Neuronal stem cell (in vitro differentiated cells): Measurements from ENCODE around the gene DUSP22.

Source experiments
- DNase-seq: peaks from one replicate; pipeline ENCODE4 v3.0.0-alpha.2; 2013; ENCODE audit warnings: low spot score
- H2AFZ ChIP-seq: one replicate; pipeline ENCODE4 v1.6.1; 2013; ENCODE audit warnings: mild to moderate bottlenecking, low read length, inconsistent platforms
- H2AK5ac ChIP-seq: 2 replicates; pipeline ENCODE4 v1.6.1; 2013; ENCODE audit warnings: low read depth, mild to moderate bottlenecking, inconsistent platforms, low read length, moderate library complexity, mixed read lengths
- H2BK120ac ChIP-seq: 2 replicates; pipeline ENCODE4 v1.6.1; 2013; ENCODE audit warnings: low read depth, mild to moderate bottlenecking, inconsistent platforms, low read length, moderate library complexity, mixed read lengths
- H2BK12ac ChIP-seq: one replicate; pipeline ENCODE4 v1.6.1; 2013; ENCODE audit warnings: low read length, inconsistent platforms
- H2BK15ac ChIP-seq: 2 replicates; pipeline ENCODE4 v1.6.1; 2013; ENCODE audit warnings: mild to moderate bottlenecking, low read length, inconsistent platforms, mixed read lengths
- H2BK5ac ChIP-seq: one replicate; pipeline ENCODE4 v1.6.1; 2013; ENCODE audit warnings: inconsistent platforms, mild to moderate bottlenecking, low read length, moderate library complexity
- H3K14ac ChIP-seq: one replicate; pipeline ENCODE4 v1.6.1; 2013; ENCODE audit warnings: low read length, inconsistent platforms
- H3K18ac ChIP-seq: 2 replicates; pipeline ENCODE4 v1.6.1; 2013; ENCODE audit warnings: low read length, inconsistent platforms
- H3K23ac ChIP-seq: 2 replicates; pipeline ENCODE4 v1.6.1; 2013; ENCODE audit warnings: low read depth, mild to moderate bottlenecking, mixed read lengths, low read length, inconsistent platforms; ENCODE audit not compliant: poor library complexity
- H3K27ac ChIP-seq: replicated peaks from 3 replicates; pipeline ENCODE4 v1.5.1; 2013; ENCODE audit warnings: low read length, inconsistent platforms
- H3K27me3 ChIP-seq, 3 experiments: 2 replicates each; pipeline ENCODE4 v1.6.1; 2013; ENCODE audit warnings: low read length in 3 of 3, mild to moderate bottlenecking in 2 of 3, inconsistent platforms in 1 of 3, low read depth in 1 of 3, mixed read lengths in 1 of 3, moderate library complexity in 1 of 3; ENCODE audit not compliant: control insufficient read depth in 3 of 3, insufficient read depth in 3 of 3
- H3K36me3 ChIP-seq, 2 donors: replicated peaks in 1 of 2; 2 replicates each; pipeline ENCODE4 v1.6.1; 2013; ENCODE audit warnings: low read length in 2 of 2; ENCODE audit not compliant: control insufficient read depth in 2 of 2, insufficient read depth in 2 of 2
- H3K4ac ChIP-seq: 2 replicates; pipeline ENCODE4 v1.6.1; 2013; ENCODE audit warnings: inconsistent platforms, mild to moderate bottlenecking, low read length, moderate library complexity
- H3K4me1 ChIP-seq, 2 donors: 1 replicate in 1 of 2; 2 replicates in 1 of 2; pipeline ENCODE4 v1.6.1; 2013; ENCODE audit warnings: low read length in 2 of 2, low read depth in 1 of 2; ENCODE audit not compliant: control insufficient read depth in 2 of 2, insufficient read depth in 1 of 2
- H3K4me2 ChIP-seq: one replicate; pipeline ENCODE4 v1.6.1; 2013; ENCODE audit warnings: mild to moderate bottlenecking, low read length, inconsistent platforms; ENCODE audit not compliant: insufficient read depth, poor library complexity, severe bottlenecking
- H3K4me3 ChIP-seq, 2 donors: 2 replicates each; pipeline ENCODE4 v1.5.1; 2013; ENCODE audit warnings: low read length in 2 of 2, mild to moderate bottlenecking in 2 of 2, inconsistent platforms in 1 of 2, moderate library complexity in 1 of 2
- H3K79me1 ChIP-seq: one replicate; pipeline ENCODE4 v1.6.1; 2013; ENCODE audit warnings: low read depth, mild to moderate bottlenecking, inconsistent platforms, low read length, moderate library complexity
- H3K9ac ChIP-seq: one replicate; pipeline ENCODE4 v1.6.1; 2013; ENCODE audit warnings: mild to moderate bottlenecking, low read depth, low read length, inconsistent platforms; ENCODE audit not compliant: poor library complexity
- H3K9me3 ChIP-seq, 2 donors: replicated peaks in 1 of 2; 2 replicates each; pipeline versions ENCODE3 to v1.6.1; 2013; ENCODE audit warnings: low read length in 2 of 2, mild to moderate bottlenecking in 2 of 2, inconsistent platforms in 1 of 2, low read depth in 1 of 2, mixed read lengths in 1 of 2, moderate library complexity in 1 of 2; ENCODE audit not compliant: control insufficient read depth in 2 of 2, insufficient read depth in 1 of 2
- H4K8ac ChIP-seq: one replicate; pipeline ENCODE4 v1.6.1; 2013; ENCODE audit warnings: low read depth, mild to moderate bottlenecking, inconsistent platforms, low read length, moderate library complexity
- H4K91ac ChIP-seq: one replicate; pipeline ENCODE4 v1.6.1; 2013; ENCODE audit warnings: low read length, low read depth, mild to moderate bottlenecking, inconsistent platforms; ENCODE audit not compliant: poor library complexity
- WGBS, 2 donors: extraction: QIAGEN DNeasy Blood & Tissue Kit; methylation state at CpG; one replicate each; pipeline ENCODE4 v1.1.7; 2013; ENCODE audit warnings: missing lambda C conversion rate in 2 of 2, mixed read lengths in 1 of 2; ENCODE audit not compliant: insufficient read length in 2 of 2, insufficient replicate concordance in 1 of 2; ENCODE audit errors: extremely low coverage in 2 of 2; 5-methylcytosine and 5-hydroxymethylcytosine counted together

DUSP22 gene

DNA sequence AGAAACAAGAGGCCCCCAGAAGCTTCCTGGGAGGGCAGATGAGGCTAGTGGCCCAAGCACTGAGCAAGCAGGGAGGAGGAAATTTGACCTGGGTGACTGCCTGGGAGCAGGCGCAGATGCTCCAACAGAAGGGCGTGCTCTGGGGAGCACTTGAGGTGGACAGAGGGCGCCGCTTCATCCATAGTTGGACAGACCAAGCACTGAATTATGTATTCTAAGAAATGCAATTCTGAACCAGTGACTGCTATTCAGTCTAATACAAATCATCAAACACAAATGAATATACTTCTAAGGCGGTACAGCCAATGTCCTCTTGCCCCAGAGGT, 70.6 kb downstream of the DUSP22 start:
- no peak overlapping the region for H3K27ac ChIP-seq
- H2AK5ac ChIP-seq: no peak overlapping the region
- H3K4me2 ChIP-seq: no peak overlapping the region
- peaks cover 0 to 41% of the 10 kb centered on the region in 2 donors for H3K9me3 ChIP-seq
- no peak overlapping the region for H3K4ac ChIP-seq
- H3K4me1 ChIP-seq: peaks cover 0 to 1% of the 10 kb centered on the region in 2 donors
- no peaks in the 10 kb centered on the region for H3K36me3 ChIP-seq
- H3K18ac ChIP-seq: no peak overlapping the region
- no peak overlapping the region for H2BK120ac ChIP-seq
- no peak overlapping the region for H2BK12ac ChIP-seq
- no peak overlapping the region for H2BK15ac ChIP-seq
- H3K9ac ChIP-seq: no peak overlapping the region
- no peak overlapping the region for H3K4me3 ChIP-seq
- no peak for DNase-seq
- no CpG with 5 or more reads among the region's 5 CpGs for WGBS, 2 donors
- no peak overlapping the region for H3K14ac ChIP-seq
- H4K91ac ChIP-seq: no peak overlapping the region
- H3K23ac ChIP-seq: no peak overlapping the region
- peaks cover 5% of the 10 kb centered on the region for H3K79me1 ChIP-seq
- no peak overlapping the region for H2BK5ac ChIP-seq
- no peaks in the 10 kb centered on the region for H3K27me3 ChIP-seq
- H2AFZ ChIP-seq: no peak overlapping the region
- no peak overlapping the region for H4K8ac ChIP-seq

DNA sequence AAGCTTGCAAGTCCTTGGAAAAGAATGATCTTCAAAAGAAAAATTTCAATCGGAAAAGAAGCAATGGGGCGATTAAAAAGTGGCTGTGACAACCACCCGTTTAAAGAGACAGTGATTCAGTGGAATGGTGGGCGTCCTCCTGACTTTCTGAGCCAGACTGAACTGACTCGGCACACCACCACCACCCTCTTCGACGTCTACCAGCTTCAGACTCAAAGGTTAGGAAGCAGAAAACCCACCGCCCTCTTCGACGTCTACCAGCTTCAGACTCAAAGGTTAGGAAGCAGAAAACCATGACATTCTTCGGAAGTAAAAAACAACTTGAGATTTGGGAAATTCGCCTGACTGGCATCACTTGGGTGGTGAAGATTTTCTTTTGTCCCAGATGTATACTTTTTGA, 71.0 kb downstream of the DUSP22 start:
- H3K4me1 ChIP-seq: peaks cover 0 to 1% of the 10 kb centered on the region in 2 donors
- no peak overlapping the region for H2AK5ac ChIP-seq
- H2AFZ ChIP-seq: no peak overlapping the region
- WGBS, 2 donors: no CpG with 5 or more reads among the region's 12 CpGs
- H2BK15ac ChIP-seq: no peak overlapping the region
- no peak overlapping the region for H3K4me2 ChIP-seq
- no peak for DNase-seq
- no peak overlapping the region for H3K27ac ChIP-seq
- H3K4ac ChIP-seq: no peak overlapping the region
- H3K9ac ChIP-seq: no peak overlapping the region
- no peaks in the 10 kb centered on the region for H3K36me3 ChIP-seq
- H2BK5ac ChIP-seq: no peak overlapping the region
- no peak overlapping the region for H4K91ac ChIP-seq
- H3K79me1 ChIP-seq: peaks cover 5% of the 10 kb centered on the region
- no peak overlapping the region for H3K18ac ChIP-seq
- H2BK12ac ChIP-seq: no peak overlapping the region
- H4K8ac ChIP-seq: no peak overlapping the region
- H3K9me3 ChIP-seq: peaks cover 0 to 41% of the 10 kb centered on the region in 2 donors
- H3K14ac ChIP-seq: no peak overlapping the region
- H2BK120ac ChIP-seq: no peak overlapping the region
- no peak overlapping the region for H3K23ac ChIP-seq
- H3K4me3 ChIP-seq: no peak overlapping the region
- no peaks in the 10 kb centered on the region for H3K27me3 ChIP-seq

DNA sequence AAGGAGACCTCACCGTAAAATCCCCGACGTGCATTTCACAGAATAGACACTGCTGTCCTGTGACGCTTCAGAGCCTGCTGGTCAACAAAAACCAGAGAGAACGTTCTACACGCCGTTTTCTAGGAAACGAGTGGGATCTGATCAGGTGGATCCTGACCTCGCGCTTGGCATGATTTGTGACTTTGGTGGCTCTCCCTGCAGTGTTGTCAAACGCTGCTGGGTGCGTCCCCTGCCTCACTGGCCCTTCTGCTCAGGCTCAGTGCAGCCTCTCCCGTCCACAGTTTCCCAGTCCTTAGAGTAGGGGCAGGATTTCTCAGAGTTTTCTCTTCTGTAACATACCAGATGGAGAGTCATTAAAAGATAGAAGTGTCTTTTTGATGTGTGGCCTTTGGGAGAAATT, 71.6 kb downstream of the DUSP22 start:
- no peak overlapping the region for H2AK5ac ChIP-seq
- no peak overlapping the region for H4K8ac ChIP-seq
- no peak for DNase-seq
- H3K18ac ChIP-seq: no peak overlapping the region
- H3K4me1 ChIP-seq: peaks cover 0 to 1% of the 10 kb centered on the region in 2 donors
- no peak overlapping the region for H3K9ac ChIP-seq
- H2BK15ac ChIP-seq: no peak overlapping the region
- no peak overlapping the region for H3K23ac ChIP-seq
- H3K27ac ChIP-seq: no peak overlapping the region
- no peak overlapping the region for H3K4ac ChIP-seq
- no peak overlapping the region for H3K4me2 ChIP-seq
- H3K27me3 ChIP-seq: no peaks in the 10 kb centered on the region
- no peak overlapping the region for H2BK12ac ChIP-seq
- H2AFZ ChIP-seq: no peak overlapping the region
- no peak overlapping the region for H3K14ac ChIP-seq
- peaks cover 2% of the 10 kb centered on the region for H3K79me1 ChIP-seq
- H3K9me3 ChIP-seq: peaks cover 0 to 36% of the 10 kb centered on the region in 2 donors
- no peak overlapping the region for H4K91ac ChIP-seq
- no peaks in the 10 kb centered on the region for H3K36me3 ChIP-seq
- no peak overlapping the region for H2BK120ac ChIP-seq
- no peak overlapping the region for H2BK5ac ChIP-seq
- peak overlapping the region in 1 of 2 donors; percentile 33 for H3K4me3 ChIP-seq
- no CpG with 5 or more reads among the region's 13 CpGs for WGBS, 2 donors

DNA sequence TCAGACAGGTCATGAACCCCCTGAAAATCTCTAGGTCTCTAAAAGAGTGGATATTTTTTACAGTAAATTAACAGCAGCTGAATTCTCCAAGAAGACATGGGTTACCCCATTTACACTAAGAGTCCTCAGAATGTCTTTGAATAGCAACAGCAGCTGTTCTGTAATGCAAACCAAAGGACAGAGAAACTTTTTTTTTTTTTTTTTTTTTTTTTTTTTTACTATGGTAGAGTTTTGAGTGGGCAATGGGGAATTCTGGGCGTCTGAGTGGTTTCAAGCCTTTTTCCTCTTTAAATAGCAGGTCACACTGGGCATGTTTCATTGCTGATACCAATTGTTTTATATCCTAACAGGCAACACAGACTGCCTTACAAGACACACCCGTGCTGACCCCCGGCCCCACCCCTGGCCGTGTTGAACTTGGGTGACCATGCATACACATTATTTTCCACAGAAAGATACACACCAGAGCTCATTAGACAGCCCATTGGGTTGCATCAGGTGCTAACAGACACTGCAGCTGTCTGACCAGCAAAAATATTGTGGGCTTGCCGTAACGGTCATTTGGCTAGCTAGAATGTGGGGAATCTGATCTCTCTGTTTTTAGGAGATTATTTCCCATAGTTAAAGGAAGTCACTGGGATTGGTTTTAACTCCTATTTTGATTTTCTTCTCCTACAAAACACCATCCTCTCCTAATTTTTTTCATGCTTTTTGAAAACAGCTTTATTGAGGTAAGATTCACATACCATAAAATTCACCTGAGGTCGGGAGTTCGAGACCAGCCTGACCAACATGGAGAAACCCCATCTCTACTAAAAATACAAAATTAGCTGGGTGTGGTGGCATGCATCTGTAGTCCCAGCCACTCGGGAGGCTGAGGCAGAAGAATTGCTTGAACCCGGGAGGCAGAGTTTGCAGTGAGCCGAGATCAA, 72.6 kb downstream of the DUSP22 start:
- H2BK15ac ChIP-seq: no peak overlapping the region
- peaks cover 0 to 38% of the 10 kb centered on the region in 2 donors for H3K9me3 ChIP-seq
- H3K36me3 ChIP-seq: no peaks in the 10 kb centered on the region
- no peak overlapping the region for H2BK12ac ChIP-seq
- H3K9ac ChIP-seq: no peak overlapping the region
- no peaks in the 10 kb centered on the region for H3K27me3 ChIP-seq
- no peaks in the 10 kb centered on the region for H3K79me1 ChIP-seq
- DNase-seq: no peak
- no peak overlapping the region for H2AFZ ChIP-seq
- H2BK120ac ChIP-seq: no peak overlapping the region
- no peak overlapping the region for H3K23ac ChIP-seq
- H3K14ac ChIP-seq: no peak overlapping the region
- no CpG with 5 or more reads among the region's 11 CpGs for WGBS, 2 donors
- H3K4me3 ChIP-seq: no peak overlapping the region
- H3K4me2 ChIP-seq: no peak overlapping the region
- H4K8ac ChIP-seq: no peak overlapping the region
- no peak overlapping the region for H3K4ac ChIP-seq
- no peak overlapping the region for H2BK5ac ChIP-seq
- no peak overlapping the region for H2AK5ac ChIP-seq
- no peak overlapping the region for H3K27ac ChIP-seq
- peaks cover 0 to 1% of the 10 kb centered on the region in 2 donors for H3K4me1 ChIP-seq
- no peak overlapping the region for H3K18ac ChIP-seq
- H4K91ac ChIP-seq: no peak overlapping the region
